ENCODE results near the gene OSBPL1A. TPM values are rescaled to one million over a fixed set of nuclear protein-coding genes. Genes with fewer than 3 reads are reported as not detected.
"Not testable (repeated sequence)": the region's sequence is repeated elsewhere in the genome, so short reads cannot be mapped to it uniquely, and the experiment has no call there.

Gene OSBPL1A
- total RNA-seq, 4 donors from 2014 or later: 19.1 to 46.7 (median 24.8) TPM

DNA sequence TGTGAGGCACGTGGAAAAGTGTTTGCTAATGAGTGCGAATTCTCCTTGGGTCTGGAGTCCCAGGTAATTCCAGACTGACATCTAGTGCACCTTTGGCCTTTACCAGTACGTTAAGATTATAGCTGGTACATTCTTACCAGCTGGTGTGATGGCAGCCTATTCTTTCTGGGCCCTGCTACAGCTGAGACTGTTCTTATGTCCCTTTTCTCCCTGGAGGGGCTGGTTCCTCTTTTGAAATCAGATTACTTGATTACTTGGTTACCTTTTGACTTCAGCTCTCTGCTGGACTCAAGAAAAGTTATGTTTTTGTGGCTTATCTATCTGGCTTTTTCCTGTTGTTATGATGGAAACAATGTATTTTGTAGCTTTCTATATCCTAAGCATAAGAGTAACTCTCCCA, 244.2 kb downstream of the OSBPL1A start:
- no peak overlapping the region for H3K4me3 ChIP-seq (ENCODE audit: low read depth, poor library complexity, severe bottlenecking)
- intact Hi-C loops (cut with DNase I; ENCODE audit: low total_unique reads): no loop called here
- 89 to 93% methylated on average over 3 of the region's 3 CpGs for WGBS, 2 donors
- no peak for DNase-seq (ENCODE audit: low spot score in 2 of 2)
- TF ChIP-seq, protein P1, sequence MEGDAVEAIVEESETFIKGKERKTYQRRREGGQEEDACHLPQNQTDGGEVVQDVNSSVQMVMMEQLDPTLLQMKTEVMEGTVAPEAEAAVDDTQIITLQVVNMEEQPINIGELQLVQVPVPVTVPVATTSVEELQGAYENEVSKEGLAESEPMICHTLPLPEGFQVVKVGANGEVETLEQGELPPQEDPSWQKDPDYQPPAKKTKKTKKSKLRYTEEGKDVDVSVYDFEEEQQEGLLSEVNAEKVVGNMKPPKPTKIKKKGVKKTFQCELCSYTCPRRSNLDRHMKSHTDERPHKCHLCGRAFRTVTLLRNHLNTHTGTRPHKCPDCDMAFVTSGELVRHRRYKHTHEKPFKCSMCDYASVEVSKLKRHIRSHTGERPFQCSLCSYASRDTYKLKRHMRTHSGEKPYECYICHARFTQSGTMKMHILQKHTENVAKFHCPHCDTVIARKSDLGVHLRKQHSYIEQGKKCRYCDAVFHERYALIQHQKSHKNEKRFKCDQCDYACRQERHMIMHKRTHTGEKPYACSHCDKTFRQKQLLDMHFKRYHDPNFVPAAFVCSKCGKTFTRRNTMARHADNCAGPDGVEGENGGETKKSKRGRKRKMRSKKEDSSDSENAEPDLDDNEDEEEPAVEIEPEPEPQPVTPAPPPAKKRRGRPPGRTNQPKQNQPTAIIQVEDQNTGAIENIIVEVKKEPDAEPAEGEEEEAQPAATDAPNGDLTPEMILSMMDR (IDR thresholded peaks at IDR 0.05): no peak
- TF ChIP-seq POLR2A (IDR thresholded peaks at IDR 0.05): no peak

DNA sequence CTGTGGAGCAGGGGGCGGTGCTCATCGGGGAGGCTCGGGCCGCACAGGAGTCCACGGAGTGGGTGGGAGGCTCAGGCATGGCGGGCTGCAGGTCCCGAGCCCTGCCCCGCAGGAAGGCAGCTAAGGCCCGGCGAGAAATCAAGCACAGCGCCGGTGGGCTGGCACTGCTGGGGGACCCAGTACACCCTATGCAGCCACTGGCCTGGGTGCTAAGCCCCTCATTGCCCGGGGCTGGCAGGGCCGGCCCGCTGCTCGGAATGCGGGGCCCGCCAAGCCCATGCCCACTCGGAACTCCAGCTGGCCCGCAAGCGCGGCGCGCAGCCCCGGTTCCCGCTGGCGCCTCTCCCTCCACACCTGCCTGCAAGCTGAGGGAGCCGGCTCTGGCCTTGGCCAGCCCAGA, 248.0 kb downstream of the OSBPL1A start:
- DNase-seq (ENCODE audit: low spot score in 2 of 2); H3K4me3 ChIP-seq (ENCODE audit: low read depth, poor library complexity, severe bottlenecking); intact Hi-C loops (cut with DNase I; ENCODE audit: low total_unique reads): not testable (repeated sequence)
- 86 to 98% methylated on average over 11 to 28 of the region's 28 CpGs for WGBS, 2 donors

DNA sequence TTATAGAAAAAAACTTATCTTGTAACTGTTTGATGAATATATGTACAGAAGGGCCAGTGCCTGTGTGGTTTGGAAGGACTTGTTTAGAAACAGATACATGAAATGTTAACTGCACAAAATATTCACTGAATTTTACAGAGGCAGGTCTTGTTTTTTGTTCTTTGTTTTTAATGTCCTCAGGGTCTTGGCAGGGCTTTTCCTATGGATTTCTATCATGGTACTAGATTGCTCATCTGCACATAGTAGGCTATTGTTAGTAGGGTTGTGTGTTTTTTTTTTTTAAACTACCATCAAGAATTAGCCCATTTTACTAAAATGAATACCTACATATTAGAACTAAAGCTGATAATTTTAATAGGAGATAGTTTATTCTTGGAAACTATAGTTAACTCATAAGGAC, 255.2 kb downstream of the OSBPL1A start:
- TF ChIP-seq POLR2A (IDR thresholded peaks at IDR 0.05): no peak
- TF ChIP-seq, protein P1 (IDR thresholded peaks at IDR 0.05): no peak
- DNase-seq (ENCODE audit: low spot score in 2 of 2): no peak
- intact Hi-C loops (cut with DNase I; ENCODE audit: low total_unique reads): no loop called here
- H3K4me3 ChIP-seq (ENCODE audit: low read depth, poor library complexity, severe bottlenecking): no peak overlapping the region

DNA sequence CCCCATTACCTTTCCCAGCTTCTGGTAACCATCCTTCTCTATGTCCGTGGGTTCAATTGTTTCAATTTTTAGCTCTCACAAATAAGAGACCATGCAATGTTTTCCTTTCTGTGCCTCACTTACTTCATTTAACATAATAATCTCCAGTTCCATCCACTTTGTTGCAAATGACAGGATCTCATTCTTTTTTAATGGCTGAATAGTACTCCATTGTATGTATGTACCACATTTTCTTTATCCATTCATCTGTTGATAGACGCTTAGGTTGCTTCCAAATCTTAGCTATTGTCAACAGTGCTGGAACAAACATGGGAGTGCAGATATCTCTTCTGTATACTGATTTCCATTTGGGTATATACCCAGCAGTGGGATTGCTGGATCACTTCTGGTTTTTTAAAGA, 256.9 kb downstream of the OSBPL1A start:
- no peak for TF ChIP-seq POLR2A (IDR thresholded peaks at IDR 0.05)
- TF ChIP-seq, protein P1 (IDR thresholded peaks at IDR 0.05): no peak
- intact Hi-C loops (cut with DNase I; ENCODE audit: low total_unique reads): no loop called here
- no peak for DNase-seq (ENCODE audit: low spot score in 2 of 2)
- H3K4me3 ChIP-seq (ENCODE audit: low read depth, poor library complexity, severe bottlenecking): no peak overlapping the region
- 96 to 98% methylated on average over 2 of the region's 2 CpGs for WGBS, 2 donors

GRCh38 chr18:24138789-24139616, 258.6 kb downstream of the OSBPL1A start, which contains the start of gene CABYR:
Gene CABYR, plus strand, starts transcription at chr18:24139062. Its CDS starts 4,053 bp downstream, at chr18:24143115.
- WGBS, 2 donors: 1% methylated on average over 54 to 57 of the region's 63 CpGs
- peak; percentile 55 to 94 for DNase-seq (ENCODE audit: low spot score in 2 of 2)
- peak within 1 kb of the TSS; percentile 22 for H3K4me3 ChIP-seq (ENCODE audit: low read depth, poor library complexity, severe bottlenecking)
- intact Hi-C loops (cut with DNase I; ENCODE audit: low total_unique reads): no loop called here
- no peak for TF ChIP-seq POLR2A (IDR thresholded peaks at IDR 0.05)
- TF ChIP-seq, protein P1 (IDR thresholded peaks at IDR 0.05): no peak

DNA sequence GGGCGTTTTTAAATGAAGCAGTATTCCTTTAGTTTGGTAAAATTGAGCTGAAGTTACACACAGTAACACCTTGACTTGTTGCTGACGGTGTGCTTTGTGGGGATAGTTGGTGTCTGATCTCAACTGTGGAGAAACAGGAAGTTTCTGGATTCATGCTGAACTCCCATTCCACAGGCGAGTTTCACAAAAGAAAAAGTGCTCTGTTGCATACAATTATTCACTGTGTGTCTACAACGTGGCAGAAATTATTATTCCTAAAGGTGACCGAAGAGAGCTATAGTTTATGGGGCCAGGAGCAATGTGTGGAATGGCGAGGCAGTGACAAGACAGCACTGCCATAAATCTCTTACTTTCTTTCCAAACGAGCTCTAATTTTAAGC, 259.2 kb downstream of the OSBPL1A start:
- TF ChIP-seq, protein P1 (IDR thresholded peaks at IDR 0.05): no peak
- TF ChIP-seq POLR2A (IDR thresholded peaks at IDR 0.05): no peak
- intact Hi-C loops (cut with DNase I; ENCODE audit: low total_unique reads): no loop called here
- no peak for DNase-seq (ENCODE audit: low spot score in 2 of 2)
- 20 to 21% methylated on average over 7 of the region's 7 CpGs for WGBS, 2 donors
- H3K4me3 ChIP-seq (ENCODE audit: low read depth, poor library complexity, severe bottlenecking): peak overlapping the region; percentile 22

Data from lower leg skin (tissue), 4 donors.